T-helper 1 cell (primary cell): ENCODE results near the gene TRABD2B.

ENCODE experiments used
- DNase-seq, 5 donors: peaks; one replicate each; pipeline ENCODE4 v3.0.0-alpha.2; 2012 to 2020

Gene TRABD2B

GRCh38 chr1:47934243-47934805 is 62.9 kb downstream of the TRABD2B start:
- DNase-seq, result no peak

GRCh38 chr1:47932743-47933142 is 64.4 kb downstream of the TRABD2B start:
- no peak for DNase-seq

DNA sequence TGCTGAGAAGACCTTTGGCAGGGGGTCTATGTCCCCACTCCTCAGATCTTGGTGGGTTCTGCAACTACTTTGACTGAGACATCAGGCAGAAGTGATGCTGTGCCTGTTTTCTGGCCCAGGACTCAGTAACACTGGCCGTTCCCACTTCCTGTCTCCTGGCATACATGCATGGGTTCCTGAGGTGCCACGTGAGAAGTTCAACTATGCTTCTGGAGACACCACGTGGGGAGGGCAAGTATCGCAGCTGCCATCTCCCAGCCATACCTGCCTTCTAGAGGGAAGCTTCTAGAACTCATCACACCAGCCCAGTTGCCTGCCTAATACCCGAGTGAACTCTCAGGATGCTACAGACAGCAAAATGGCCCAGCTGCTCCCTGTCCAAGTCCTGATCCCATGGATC is 65.8 kb downstream of the TRABD2B start:
- no peak for DNase-seq

DNA sequence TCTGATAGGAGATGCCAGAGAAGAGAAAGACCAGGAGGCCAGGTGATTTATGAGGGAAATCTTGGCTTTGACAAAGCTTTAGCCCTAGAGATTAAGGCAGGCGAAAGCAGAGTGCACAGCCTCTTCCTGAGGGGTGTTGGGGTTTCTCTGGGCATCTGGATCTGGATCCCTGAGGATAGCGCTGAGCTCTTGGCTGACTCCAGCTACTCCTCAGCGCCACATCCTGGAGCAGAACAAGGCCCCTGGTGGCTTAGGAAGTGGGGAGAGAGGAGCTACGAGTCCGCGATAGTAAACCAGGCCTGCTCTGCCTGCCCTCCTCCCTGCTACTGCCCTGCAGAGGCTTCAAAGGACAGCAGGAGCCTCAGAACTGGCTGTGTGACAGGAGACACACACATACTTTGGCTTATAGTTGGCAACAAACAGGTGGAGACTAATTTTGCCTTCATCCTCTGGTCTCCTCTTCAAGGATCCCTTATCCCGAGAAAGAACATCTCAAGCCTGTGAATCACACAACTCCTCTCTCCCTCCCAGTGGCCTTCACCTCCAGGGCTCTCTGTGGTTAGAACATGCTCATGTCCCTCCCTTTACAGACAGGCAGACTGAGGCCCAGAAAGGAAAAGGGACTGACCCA is 66.9 kb downstream of the TRABD2B start:
- no peak for DNase-seq

DNA sequence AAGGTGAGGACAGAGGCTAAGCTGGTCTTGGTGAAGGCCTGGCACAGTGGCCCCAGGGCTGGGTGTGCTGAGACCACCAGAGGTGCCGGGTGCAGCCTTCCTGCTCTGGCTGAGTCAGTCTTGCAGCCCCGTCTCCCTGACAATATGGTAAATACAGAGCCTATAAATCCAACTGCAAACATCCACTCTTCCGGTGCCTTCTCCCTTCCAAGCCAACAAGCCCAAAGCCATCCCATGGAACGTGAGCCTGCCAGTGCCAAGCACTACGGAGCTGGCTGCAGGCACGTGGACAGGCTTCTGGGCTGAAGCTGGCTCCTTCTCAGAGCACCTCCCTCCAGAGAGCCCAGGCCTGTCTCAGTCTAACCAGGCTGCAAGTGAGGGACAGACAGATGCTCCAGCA is 70.0 kb downstream of the TRABD2B start:
- DNase-seq, result no peak

DNA sequence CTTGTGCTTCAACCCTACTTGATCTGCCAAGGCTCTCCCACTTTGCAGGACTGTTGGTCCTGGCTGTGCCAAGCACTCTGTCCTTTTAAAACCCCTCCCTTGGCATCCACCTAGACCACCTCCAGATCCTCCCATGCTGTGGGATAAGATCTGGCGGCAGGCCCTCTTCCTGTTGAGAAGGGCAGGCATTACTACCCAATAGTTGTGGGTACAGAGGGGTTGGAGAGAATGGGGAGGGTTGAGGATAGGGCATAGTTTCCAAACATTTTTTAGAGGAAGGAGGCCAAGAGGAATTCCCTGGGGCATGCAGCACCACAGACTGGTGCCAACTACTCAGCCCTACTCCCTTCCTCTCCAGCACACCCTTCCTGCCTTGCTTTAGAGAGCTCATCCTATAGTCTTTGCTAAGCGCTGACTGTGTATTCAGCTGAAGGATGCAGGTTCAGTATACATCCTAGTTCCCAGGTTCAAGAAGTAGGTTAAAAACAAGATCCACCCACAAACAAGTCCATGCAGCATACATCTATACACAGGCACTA is 70.7 kb downstream of the TRABD2B start:
- DNase-seq, result no peak

- DNase-seq, result no peak
These were observed 72.7 kb downstream of the TRABD2B start for GRCh38 chr1:47924270-47925048.

DNA sequence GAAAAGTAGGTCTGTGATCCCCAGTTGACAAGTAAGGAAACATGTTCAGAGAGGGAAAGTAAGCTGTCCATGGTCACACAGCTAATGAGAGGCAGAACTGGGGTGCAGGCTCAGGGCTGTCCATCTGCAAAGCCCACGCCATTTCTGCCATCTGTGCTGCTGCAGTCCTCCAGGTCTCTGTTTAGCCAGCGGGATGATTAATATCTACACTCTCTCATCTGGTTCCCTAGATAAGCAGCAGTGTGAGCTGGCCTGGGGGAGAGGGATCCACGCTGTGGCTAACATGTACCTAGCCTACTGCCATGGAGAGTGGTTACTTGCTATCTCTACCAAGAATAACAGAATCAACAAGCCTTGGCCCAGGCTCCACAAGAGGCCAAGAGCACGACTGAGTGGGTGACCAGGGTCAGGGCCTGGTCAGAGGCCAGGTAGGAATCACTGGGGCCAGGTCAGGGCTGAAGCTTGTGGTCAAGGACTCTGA is 75.2 kb downstream of the TRABD2B start:
- no peak for DNase-seq

DNA sequence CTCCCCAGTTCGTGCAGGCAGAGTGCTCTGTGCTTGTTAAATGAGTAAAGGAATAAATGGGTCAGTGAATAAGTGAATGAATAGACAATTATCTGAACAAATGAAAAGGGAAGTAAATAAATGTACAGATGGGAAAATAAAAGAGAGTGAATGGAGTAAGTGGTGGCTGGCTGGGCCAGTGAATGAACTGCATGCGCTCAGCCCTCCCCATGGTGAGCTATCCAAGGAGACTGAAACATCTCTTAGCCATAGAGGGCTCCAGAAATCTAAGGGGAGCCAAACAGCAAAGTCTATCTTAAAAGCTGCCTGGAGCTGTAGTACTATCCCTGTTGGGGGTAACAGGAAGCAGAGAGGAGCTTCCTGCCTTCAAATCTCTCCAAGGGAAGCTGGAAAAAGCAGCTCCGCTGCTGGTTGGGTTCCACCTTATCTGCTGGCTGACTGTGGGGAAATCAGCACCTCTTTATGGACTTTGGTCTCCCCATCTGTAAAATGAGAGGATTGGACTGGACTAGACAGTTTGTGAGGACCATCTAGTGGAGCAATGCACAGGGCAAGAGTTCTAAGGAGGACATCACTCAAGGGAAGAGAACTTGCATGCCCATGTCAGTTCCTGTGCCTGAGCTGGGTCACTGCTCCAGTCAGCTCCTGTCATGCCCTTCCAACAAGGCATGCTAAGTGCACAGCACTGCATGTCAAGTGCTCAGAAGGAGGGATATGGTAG is 77.9 kb downstream of the TRABD2B start:
- no peak for DNase-seq

GRCh38 chr1:47918257-47918867 is 78.8 kb downstream of the TRABD2B start:
- no peak for DNase-seq

DNA sequence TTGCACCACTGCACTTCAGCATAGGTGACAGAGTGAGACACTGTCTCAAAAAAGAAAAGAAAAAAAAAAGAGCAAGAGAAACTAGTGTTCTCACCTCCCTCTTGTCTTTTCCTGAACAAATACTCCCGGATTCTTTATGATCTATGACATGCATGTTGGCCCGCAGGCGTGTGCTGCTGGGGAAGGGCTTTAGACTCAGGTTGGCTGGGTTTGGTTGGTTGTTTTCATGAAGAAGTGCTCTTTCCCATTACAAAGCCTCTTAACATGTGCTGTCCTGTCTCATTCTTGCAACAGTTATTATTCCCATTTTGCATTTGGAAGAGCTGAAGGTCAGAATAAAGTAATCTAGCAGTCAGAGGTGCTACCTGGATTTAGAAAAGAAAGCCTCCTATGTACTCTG is 79.5 kb downstream of the TRABD2B start:
- DNase-seq, result no peak

GRCh38 chr1:47915677-47916353 is 81.4 kb downstream of the TRABD2B start:
- no peak for DNase-seq

- DNase-seq, result no peak
These were observed 82.1 kb downstream of the TRABD2B start for GRCh38 chr1:47914952-47915676.

GRCh38 chr1:47914218-47914938 is 82.8 kb downstream of the TRABD2B start:
- DNase-seq, result no peak

- DNase-seq, result no peak
These were observed 83.9 kb downstream of the TRABD2B start for GRCh38 chr1:47913225-47913823.

- DNase-seq, result no peak
These were observed 84.4 kb downstream of the TRABD2B start for GRCh38 chr1:47912756-47913155.

GRCh38 chr1:47911892-47912291 is 85.3 kb downstream of the TRABD2B start:
- DNase-seq, result no peak

GRCh38 chr1:47911424-47911823 is 85.8 kb downstream of the TRABD2B start:
- no peak for DNase-seq

- no peak for DNase-seq
These were observed 88.9 kb downstream of the TRABD2B start for GRCh38 chr1:47908258-47908657.

GRCh38 chr1:47907177-47907528 is 90.0 kb downstream of the TRABD2B start:
- no peak for DNase-seq
